Bronchial epithelial cell (primary cell): ENCODE measurements around the gene KIAA0513. TPM values are rescaled to one million over a fixed set of nuclear protein-coding genes. Genes with fewer than 3 reads are reported as not detected.

Experiments used
- DNase-seq: peaks from one replicate; pipeline ENCODE4 v3.0.0-alpha.2; 2010; ENCODE audit warnings: low read depth
- FAIRE-seq: peaks from 2 replicates; lab custom pipeline; 2011; peaks lifted over from hg19 to GRCh38; lab: Jason Lieb, UNC
- H3K27me3 ChIP-seq: 2 replicates; pipeline ENCODE4 v1.5.1; 2011; ENCODE audit warnings: low read length; ENCODE audit not compliant: control insufficient read depth, insufficient read depth
- H3K36me3 ChIP-seq: 2 replicates; pipeline ENCODE4 v1.5.1; 2011; ENCODE audit warnings: low read length; ENCODE audit not compliant: control insufficient read depth, insufficient read depth
- H3K4me3 ChIP-seq: 2 replicates; pipeline ENCODE4 v1.5.1; 2011; ENCODE audit warnings: mild to moderate bottlenecking, low read depth, low read length, control low read depth
- CTCF ChIP-seq: IDR thresholded peaks from 2 replicates; pipeline ENCODE4 v1.5.1; 2011; ENCODE audit warnings: mild to moderate bottlenecking, moderate library complexity, low read length, control low read depth, inconsistent platforms; ENCODE audit not compliant: insufficient read depth, severe bottlenecking
- total RNA-seq: library from RNA; depleted of rRNA; stranded (reverse); fragments of >200 nt; gene quantifications from 2 replicates; pipeline ENCODE4 v1.2.1, GENCODE V29; 2014

The KIAA0513 gene
- total RNA-seq, 1 donor from 2014 or later: 7.1 TPM

DNA sequence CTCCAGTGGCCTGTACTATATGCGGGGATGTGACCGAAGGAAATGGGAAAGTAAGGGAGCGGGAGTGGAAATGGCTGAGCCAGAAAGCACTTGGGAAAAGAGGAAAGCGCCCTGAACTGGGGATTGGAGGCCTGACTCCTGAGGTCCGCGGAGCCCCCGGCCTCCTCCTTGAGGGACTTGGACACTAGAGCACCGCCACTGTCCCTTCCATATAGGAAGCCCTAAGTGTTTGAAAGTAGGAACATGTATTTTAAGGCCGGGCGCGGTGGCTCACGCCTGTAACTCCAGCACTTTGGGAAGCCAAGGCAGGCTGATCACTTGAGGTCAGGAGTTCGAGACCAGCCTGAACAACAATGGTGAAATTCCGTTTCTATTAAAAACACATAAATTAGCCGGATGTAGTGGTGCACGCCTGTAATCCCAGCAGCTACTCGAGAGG is 15.7 kb upstream of the KIAA0513 start:
- FAIRE-seq: no peak
- peak overlapping the region; percentile 84 for H3K4me3 ChIP-seq

GRCh38 chr16:85014311-85014710 is 13.3 kb upstream of the KIAA0513 start:
- TF ChIP-seq CTCF: no peak
- DNase-seq: no peak
- Histone ChIP-seq H3K36me3 (no peaks in the 10 kb centered on the region), H3K27me3 (no peaks in the 10 kb centered on the region), H3K4me3 (no peak overlapping the region)
- no peak for FAIRE-seq

More for the DNA sequence above, 15.7 kb upstream of the KIAA0513 start:
- Histone ChIP-seq H3K27me3 (no peaks in the 10 kb centered on the region), H3K36me3 (no peaks in the 10 kb centered on the region)
- no peak for TF ChIP-seq CTCF
- DNase-seq: no peak

- no peak for TF ChIP-seq CTCF
- H3K4me3 ChIP-seq: no peak overlapping the region
- FAIRE-seq (no peak), DNase-seq (peak; percentile 64)
- no peaks in the 10 kb centered on the region for H3K36me3 ChIP-seq
- no peaks in the 10 kb centered on the region for H3K27me3 ChIP-seq
These were observed 12.0 kb upstream of the KIAA0513 start for GRCh38 chr16:85015481-85016187.

DNA sequence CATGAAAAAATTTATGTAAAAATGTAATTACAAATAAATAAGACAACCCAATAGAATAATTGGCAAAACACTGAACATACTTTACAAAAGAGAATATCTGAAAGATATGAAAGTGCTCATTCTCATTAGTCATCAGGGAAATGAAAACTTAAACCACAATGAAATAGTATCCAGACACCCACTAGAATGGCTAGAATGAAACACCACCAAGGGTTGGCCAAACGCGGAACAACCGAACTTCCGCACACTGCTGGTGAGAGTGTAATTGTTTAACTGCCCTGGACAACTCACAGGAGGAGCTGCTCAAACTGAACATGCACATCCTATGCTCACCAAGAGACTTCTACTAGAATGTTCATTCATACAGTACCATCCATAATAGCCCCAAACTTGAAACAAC is 10.4 kb upstream of the KIAA0513 start:
- FAIRE-seq (no peak), DNase-seq (peak; percentile 85)

DNA sequence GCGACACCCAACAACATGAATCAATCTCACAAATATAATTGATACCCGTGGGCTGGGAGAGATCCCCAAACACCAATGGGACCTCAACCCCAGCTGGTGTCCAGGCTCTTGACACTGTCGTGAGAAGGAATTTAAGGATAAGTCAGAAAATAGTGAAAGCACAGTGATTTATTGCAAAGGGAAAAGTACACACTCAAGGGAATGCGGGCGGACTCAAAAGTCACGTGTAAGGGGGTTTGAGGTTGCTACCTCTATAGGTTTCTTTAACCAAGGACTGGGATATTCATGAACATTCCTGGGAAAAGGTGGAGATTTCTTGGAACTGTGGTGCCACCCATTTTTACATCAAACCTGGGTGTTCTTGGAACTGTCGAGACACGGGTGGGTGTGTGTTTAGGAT is 10.0 kb upstream of the KIAA0513 start:
- Histone ChIP-seq H3K4me3 (no peak overlapping the region), H3K36me3 (no peaks in the 10 kb centered on the region), H3K27me3 (no peaks in the 10 kb centered on the region)
- FAIRE-seq (no peak), DNase-seq (no peak)
- TF ChIP-seq CTCF: no peak

More for the DNA sequence above, 10.4 kb upstream of the KIAA0513 start:
- Histone ChIP-seq H3K27me3 (no peaks in the 10 kb centered on the region), H3K36me3 (no peaks in the 10 kb centered on the region), H3K4me3 (no peak overlapping the region)
- TF ChIP-seq CTCF: no peak
